ENCODE measurements around the gene CNOT10. TPM values are rescaled to one million over a fixed set of nuclear protein-coding genes. Genes with fewer than 3 reads are reported as not detected.

Gene CNOT10
- total RNA-seq, 1 experiment from 2014 or later: 26.1 TPM

GRCh38 chr3:32685543-32686185 lies 676 bp downstream of the CNOT10 start:
- peak overlapping the region; percentile 71 to 93 for H3K4me3 ChIP-seq (ENCODE audit: low read depth in 2 of 2, low read length in 2 of 2)
- intact Hi-C loops (cut with micrococcal nuclease; ENCODE audit: unreplicated experiment): no loop called here
- no peaks in the 10 kb centered on the region for H3K36me3 ChIP-seq (ENCODE audit: control insufficient read depth, insufficient read depth, low read length)
- BruUV-seq (replicated peaks): TSS peak; percentile 81
- DNase-seq (ENCODE audit: low read depth, low spot score) (no peak), ATAC-seq (no peak)
- H3K4me1 ChIP-seq (ENCODE audit: control insufficient read depth, insufficient read depth, low read length): peaks cover 7% of the 10 kb centered on the region
- in situ Hi-C loops (cut with HindIII; ENCODE audit: low pct_unique_long_range_greater_than_20kb, low sequenced_read_pairs): no loop called here
- no peaks in the 10 kb centered on the region for H3K27me3 ChIP-seq (ENCODE audit: control insufficient read depth, insufficient read depth, low read length)
- H3K9me3 ChIP-seq (ENCODE audit: control insufficient read depth, insufficient read depth, low read depth, low read length): no peaks in the 10 kb centered on the region
- CTCF ChIA-PET: no interaction called here
- H3K27ac ChIP-seq (ENCODE audit: low read length): peak overlapping the region; percentile 80
- TF ChIP-seq POLR2AphosphoS5 (IDR thresholded peaks at IDR 0.05; ENCODE audit: low read depth, low read length) (no peak), TCF7L2 (IDR thresholded peaks at IDR 0.05; ENCODE audit: low read depth, low read length) (no peak), SIN3A (IDR thresholded peaks at IDR 0.05; ENCODE audit: borderline replicate concordance, insufficient read depth, low read depth, low read length) (no peak), CTCF (IDR thresholded peaks at IDR 0.05) (no peak)
- POLR2A ChIA-PET: interaction anchor here (0.6 kb wide), 1 partner anchor 10 kb away, joined by 3 read pairs; no protein-coding TSS in a partner anchor

DNA sequence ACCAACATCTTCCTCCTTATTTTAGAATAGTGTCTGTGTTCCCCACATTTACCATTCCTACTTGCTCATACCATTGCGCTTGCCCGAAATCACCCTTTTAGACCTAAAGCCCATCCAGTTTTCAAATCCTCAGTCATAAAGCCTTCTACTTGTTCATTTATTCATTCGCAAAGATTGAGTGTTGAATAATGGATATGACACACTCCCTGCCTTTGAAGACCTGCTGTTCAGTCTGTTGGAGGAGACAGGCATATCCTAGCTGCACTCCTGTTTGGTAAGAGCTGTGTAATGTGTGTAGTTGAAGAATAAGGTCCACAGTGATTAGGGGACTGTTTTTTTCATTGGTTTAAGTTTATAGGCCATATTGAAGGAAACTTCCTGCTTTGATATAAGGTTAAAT lies 1.7 kb downstream of the CNOT10 start:
- CTCF ChIA-PET: no interaction called here
- BruUV-seq (replicated peaks): no TSS peak
- H3K4me1 ChIP-seq (ENCODE audit: control insufficient read depth, insufficient read depth, low read length): peaks cover 7% of the 10 kb centered on the region
- in situ Hi-C loops (cut with HindIII; ENCODE audit: low pct_unique_long_range_greater_than_20kb, low sequenced_read_pairs) (no loop called here), intact Hi-C loops (cut with micrococcal nuclease; ENCODE audit: unreplicated experiment) (no loop called here)
- DNase-seq (ENCODE audit: low read depth, low spot score) (no peak), ATAC-seq (no peak)
- no peaks in the 10 kb centered on the region for H3K36me3 ChIP-seq (ENCODE audit: control insufficient read depth, insufficient read depth, low read length)
- POLR2A ChIA-PET: interaction anchor here (0.6 kb wide), 1 partner anchor 10 kb away, joined by 3 read pairs; no protein-coding TSS in a partner anchor
- H3K27me3 ChIP-seq (ENCODE audit: control insufficient read depth, insufficient read depth, low read length): no peaks in the 10 kb centered on the region
- H3K4me3 ChIP-seq (ENCODE audit: low read depth in 2 of 2, low read length in 2 of 2): peak overlapping the region; percentile 21 to 71; a peak in 3 of 4 replicates
- TF ChIP-seq REST (IDR thresholded peaks at IDR 0.05; ENCODE audit: insufficient read depth in 1 of 2, low read depth in 2 of 2, low read length in 1 of 2) (no peak), TCF7L2 (IDR thresholded peaks at IDR 0.05; ENCODE audit: low read depth, low read length) (no peak), POLR2AphosphoS5 (IDR thresholded peaks at IDR 0.05; ENCODE audit: low read depth, low read length) (no peak), SIN3A (IDR thresholded peaks at IDR 0.05; ENCODE audit: borderline replicate concordance, insufficient read depth, low read depth, low read length) (no peak), CTCF (IDR thresholded peaks at IDR 0.05) (no peak)
- H3K27ac ChIP-seq (ENCODE audit: low read length): no peak overlapping the region
- no peaks in the 10 kb centered on the region for H3K9me3 ChIP-seq (ENCODE audit: control insufficient read depth, insufficient read depth, low read depth, low read length)

Data from Panc1 (cell line).